HepG2 (cell line): ENCODE data around the gene LAMTOR3. TPM values are rescaled to one million over a fixed set of nuclear protein-coding genes. Genes with fewer than 3 reads are reported as not detected.

Experiments
- ATAC-seq: fragments of 200-7000 bp; cut with Tn5 transposase; 3 replicates; pipeline ENCODE4 v1.9.1; 2020; ENCODE audit warnings: mild to moderate bottlenecking, moderate library complexity
- BruUV-seq: library from RNA; stranded (reverse); fragments of 400-500 nt; replicated peaks from 2 replicates; lab custom pipeline; 2021; lab: Mats Ljungman, UMichigan
- CTCF ChIA-PET: fragments of 300-600 bp; formaldehyde crosslinking; extraction: SDS; loops from one replicate; lab custom pipeline; 2021; ENCODE audit warnings: low total read pairs, inconsistent platforms, low intra/inter-chr PET ratio; lab: Yijun Ruan, JAX
- POLR2A ChIA-PET: fragments of 350-600 bp; sonication (Branson Sonifier 250); formaldehyde crosslinking; loops from one replicate; lab custom pipeline; 2020; ENCODE audit warnings: antibody characterized with exemption, inconsistent platforms; lab: Yijun Ruan, JAX
- DNase-seq: peaks from one replicate; pipeline ENCODE4 v3.0.0-alpha.2; 2015; ENCODE audit warnings: low spot score
- FAIRE-seq: peaks from 3 replicates; lab custom pipeline; 2011; peaks lifted over from hg19 to GRCh38; lab: Jason Lieb, UNC
- H2AFZ ChIP-seq: one replicate; pipeline ENCODE4 v1.6.1; 2011; ENCODE audit warnings: low read length, inconsistent platforms
- H3K27ac ChIP-seq: fragments of 300-600 bp; 3 replicates; pipeline ENCODE4 v1.8.0; 2011; ENCODE audit warnings: mixed run types, mild to moderate bottlenecking, mixed read lengths, low read length, inconsistent platforms; ENCODE audit not compliant: insufficient read depth; ENCODE audit errors: extremely low read length
- H3K27me3 ChIP-seq, 2 experiments: fragments of 200-600 bp in 1 of 2; 2 replicates in 1 of 2; 3 replicates in 1 of 2; pipeline versions ENCODE4 v1.6.0 to v1.8.0; 2011; ENCODE audit warnings: low read length in 2 of 2, mild to moderate bottlenecking in 2 of 2, moderate library complexity in 2 of 2, inconsistent platforms in 1 of 2; ENCODE audit not compliant: insufficient read depth in 2 of 2, control insufficient read depth in 1 of 2
- H3K36me3 ChIP-seq, 2 experiments: fragments of 200-600 bp in 1 of 2; replicated peaks in 1 of 2; 2 replicates in 1 of 2; 3 replicates in 1 of 2; pipeline versions ENCODE4 v1.5.1 to v1.8.0; 2011; ENCODE audit warnings: low read length in 2 of 2, inconsistent platforms in 1 of 2; ENCODE audit not compliant: insufficient read depth in 2 of 2, control insufficient read depth in 1 of 2
- H3K4me1 ChIP-seq: 2 replicates; pipeline ENCODE4 v1.5.1; 2012; ENCODE audit warnings: low read length, inconsistent platforms; ENCODE audit not compliant: insufficient read depth
- H3K4me2 ChIP-seq: 2 replicates; pipeline ENCODE4 v1.6.0; 2011; ENCODE audit warnings: low read depth, low read length, inconsistent platforms
- H3K4me3 ChIP-seq, 3 experiments: fragments of 200-600 bp in 1 of 3; sonication (generic), shearing (Covaris generic) in 1 of 3; replicated peaks in 1 of 3; 2 replicates each; pipeline ENCODE4 v1.5.1; 2011 to 2016; ENCODE audit warnings: low read length in 3 of 3, inconsistent platforms in 2 of 3, low read depth in 2 of 3, mild to moderate bottlenecking in 2 of 3, control low read depth in 1 of 3, mixed read lengths in 1 of 3; ENCODE audit not compliant: insufficient read depth in 1 of 3
- H3K79me2 ChIP-seq: one replicate; pipeline ENCODE4 v1.6.1; 2011; ENCODE audit warnings: low read length, inconsistent platforms; ENCODE audit not compliant: insufficient read depth
- H3K9ac ChIP-seq: 2 replicates; pipeline ENCODE4 v1.6.0; 2011; ENCODE audit warnings: mild to moderate bottlenecking, low read depth, low read length, inconsistent platforms; ENCODE audit not compliant: insufficient read depth
- H3K9me3 ChIP-seq: 2 replicates; pipeline ENCODE4 v1.5.1; 2012; ENCODE audit warnings: mild to moderate bottlenecking, low read length
- H4K20me1 ChIP-seq: 2 replicates; pipeline ENCODE4 v1.6.0; 2011; ENCODE audit warnings: inconsistent platforms, mild to moderate bottlenecking, low read length, moderate library complexity; ENCODE audit not compliant: insufficient read depth
- ATF7 ChIP-seq, 2 experiments: fragments of 450-650 bp in 1 of 2; sonication (generic) in 1 of 2; formaldehyde crosslinking in 1 of 2; IDR thresholded peaks; 2 replicates each; pipeline versions ENCODE4 v1.4.0 to v1.6.1; 2016 to 2020; ENCODE audit warnings: antibody characterized with exemption in 1 of 2, mild to moderate bottlenecking in 1 of 2, missing genetic modification reagents in 1 of 2
- ETV6 ChIP-seq: sonication (generic); formaldehyde crosslinking; conservative IDR thresholded peaks from 2 replicates; pipeline ENCODE4 v1.4.0; 2020; ENCODE audit warnings: missing genetic modification reagents
- FOXP1 ChIP-seq, 2 experiments: fragments of 450-650 bp in 1 of 2; IDR thresholded peaks; 2 replicates each; pipeline ENCODE4 v1.6.1; 2017 to 2018; ENCODE audit warnings: antibody characterized with exemption in 1 of 2
- HIC2 ChIP-seq: sonication (generic); formaldehyde crosslinking; IDR thresholded peaks from 2 replicates; pipeline ENCODE4 v1.9.0; 2022; ENCODE audit warnings: low read depth, missing genetic modification reagents
- HNRNPUL1 ChIP-seq: fragments of 200-400 bp; formaldehyde crosslinking; IDR thresholded peaks from 2 replicates; pipeline ENCODE4 v1.6.1; 2017; ENCODE audit warnings: low read depth, mild to moderate bottlenecking, low read length, moderate library complexity
- NKX3-1 ChIP-seq: sonication (generic); formaldehyde crosslinking; IDR thresholded peaks from 2 replicates; pipeline ENCODE4 v1.5.0; 2020; ENCODE audit warnings: missing genetic modification reagents
- RARA ChIP-seq: IDR thresholded peaks from 2 replicates; pipeline ENCODE4 v1.6.1; 2016; ENCODE audit warnings: missing genetic modification reagents, missing compliant biosample characterization
- RARG ChIP-seq: sonication (generic); formaldehyde crosslinking; IDR thresholded peaks from 2 replicates; pipeline ENCODE4 v1.4.0; 2020; ENCODE audit warnings: low read depth, mild to moderate bottlenecking, missing genetic modification reagents
- SNAPC2 ChIP-seq: sonication (generic); formaldehyde crosslinking; IDR thresholded peaks from 2 replicates; pipeline ENCODE4 v1.8.1; 2022; ENCODE audit warnings: mild to moderate bottlenecking, missing genetic modification reagents
- TEAD2 ChIP-seq: sonication (generic); formaldehyde crosslinking; IDR thresholded peaks from 2 replicates; pipeline ENCODE4 v1.9.0; 2021; ENCODE audit warnings: missing genetic modification reagents
- TP53 ChIP-seq: sonication (generic); formaldehyde crosslinking; conservative IDR thresholded peaks from 2 replicates; pipeline ENCODE4 v1.4.0; 2020; ENCODE audit warnings: missing genetic modification reagents
- ZFP36L2 ChIP-seq: sonication (generic); formaldehyde crosslinking; IDR thresholded peaks from 2 replicates; pipeline ENCODE4 v1.4.0; 2020; ENCODE audit warnings: missing genetic modification reagents
- ZNF207 ChIP-seq: fragments of 450-650 bp; IDR thresholded peaks from 2 replicates; pipeline ENCODE4 v1.6.1; 2016; ENCODE audit warnings: antibody characterized with exemption, borderline replicate concordance
- ZNF547 ChIP-seq: sonication (generic); formaldehyde crosslinking; IDR thresholded peaks from 2 replicates; pipeline ENCODE4 v1.5.1; 2020; ENCODE audit warnings: mild to moderate bottlenecking, missing genetic modification reagents
- ZNF674 ChIP-seq: sonication (generic); formaldehyde crosslinking; IDR thresholded peaks from 2 replicates; pipeline ENCODE4 v1.5.0; 2020; ENCODE audit warnings: low read depth, mild to moderate bottlenecking, missing genetic modification reagents
- ZNF713 ChIP-seq: sonication (generic); formaldehyde crosslinking; IDR thresholded peaks from 2 replicates; pipeline ENCODE4 v1.4.0; 2020; ENCODE audit warnings: mild to moderate bottlenecking, missing genetic modification reagents
- ZNF746 ChIP-seq: sonication (generic); formaldehyde crosslinking; IDR thresholded peaks from 2 replicates; pipeline ENCODE4 v1.8.0; 2022; ENCODE audit warnings: mild to moderate bottlenecking, missing genetic modification reagents
- ZNF768 ChIP-seq: sonication (generic); formaldehyde crosslinking; IDR thresholded peaks from 2 replicates; pipeline ENCODE4 v1.4.0; 2020; ENCODE audit warnings: missing genetic modification reagents
- ZNF883 ChIP-seq: sonication (generic); formaldehyde crosslinking; IDR thresholded peaks from 2 replicates; pipeline ENCODE4 v1.5.1; 2020; ENCODE audit warnings: mild to moderate bottlenecking, missing genetic modification reagents; ENCODE audit errors: not compliant biosample characterization
- ZSCAN20 ChIP-seq: sonication (generic); formaldehyde crosslinking; IDR thresholded peaks from 2 replicates; pipeline ENCODE4 v1.4.0; 2020; ENCODE audit warnings: missing genetic modification reagents, mild to moderate bottlenecking, borderline replicate concordance
- WGBS: methylation state at CpG from one replicate; pipeline ENCODE4 v1.1.6; 2017; ENCODE audit warnings: low lambda C conversion rate; 5-methylcytosine and 5-hydroxymethylcytosine counted together
- in situ Hi-C: cut with HindIII; loops from 2 replicates; pipeline ENCODE4 v1.10.0; 2017; ENCODE audit warnings: low pct_unique_long_range_greater_than_20kb; ENCODE audit not compliant: extremely low pct_ligation_motif_present
- intact Hi-C: fragments of 100-400 bp; cut with micrococcal nuclease; formaldehyde crosslinking; loops from one replicate; pipeline ENCODE4 v1.10.0; 2022; ENCODE audit not compliant: unreplicated experiment
- polyA plus RNA-seq, 8 experiments: library from polyadenylated mRNA; depleted of rRNA in 3 of 8; stranded (reverse) in 7 of 8; unstranded in 1 of 8; fragments of >200 nt; fragmentation: Illumina TruSeq in 4 of 8; extraction: Trizol in 4 of 8; gene quantifications; 2 replicates each; pipeline versions ENCODE4 v1.2.1 to v1.2.3, GENCODE V29; 2011 to 2016; ENCODE audit warnings: low read depth in 4 of 8, missing spikeins in 1 of 8, mixed read lengths in 1 of 8; ENCODE audit not compliant: insufficient read depth in 1 of 8
- total RNA-seq, 5 experiments: library from RNA; depleted of rRNA; stranded (reverse); fragments of >200 nt; fragmentation: Illumina TruSeq; extraction: Trizol; gene quantifications; 2 replicates each; pipeline ENCODE4 v1.2.3, GENCODE V29; 2016; ENCODE audit warnings: low read depth in 1 of 5
- TF ChIP-seq, protein P1 (sequence below), 2 experiments: fragments of 450-650 bp in 1 of 2; sonication (generic) in 1 of 2; formaldehyde crosslinking; IDR thresholded peaks; 2 replicates each; pipeline versions ENCODE4 v1.5.0 to v1.8.0; 2020 to 2022; ENCODE audit warnings: mild to moderate bottlenecking in 1 of 2, missing genetic modification reagents in 1 of 2

Gene LAMTOR3
- total and polyA plus RNA-seq, 2 of the 13 experiments (the other 11 are each of a cell fraction or from before 2014, with no cell fraction given): 47.6 to 49.1 TPM

DNA sequence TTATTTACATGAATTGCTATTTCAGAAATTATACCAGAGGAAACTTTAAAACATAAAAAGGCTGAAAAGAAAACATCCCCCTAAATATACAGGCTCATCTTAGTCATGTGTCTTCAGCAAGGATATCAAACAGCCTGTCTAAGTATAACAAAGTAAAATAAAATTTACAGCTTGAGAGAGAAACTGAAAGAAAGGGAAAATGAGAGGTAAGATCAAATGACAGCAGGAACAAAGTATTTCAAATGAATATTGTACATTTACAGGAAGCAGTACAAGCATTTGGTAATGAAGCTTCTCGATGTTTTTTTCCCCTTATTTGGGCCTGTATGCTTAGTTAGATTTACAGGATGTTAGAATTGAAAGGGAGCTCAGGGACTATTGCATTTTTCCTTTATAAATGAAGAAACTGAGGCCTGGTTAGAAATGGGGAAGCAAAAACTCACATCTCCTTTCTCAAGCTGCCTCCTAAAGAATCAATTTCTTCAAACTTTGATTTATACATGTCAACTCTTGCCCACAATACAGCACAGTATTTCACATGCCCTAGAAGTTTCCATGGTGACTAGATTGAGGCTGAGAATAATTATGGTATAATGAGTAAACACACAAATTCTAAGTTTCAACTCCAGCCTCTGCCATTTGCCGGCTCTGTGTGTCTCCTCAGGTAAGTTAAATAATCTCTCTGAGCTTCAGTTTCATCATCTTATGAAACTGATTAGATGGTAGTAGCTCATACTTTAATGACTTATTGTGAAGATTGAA is 48.3 kb downstream of the LAMTOR3 start (continued):
- TF ChIP-seq HIC2 (CRISPR knock-in tag): no peak
- no peak for TF ChIP-seq ZFP36L2 (CRISPR knock-in tag)

GRCh38 chr4:99845179-99845578 is 49.0 kb downstream of the LAMTOR3 start:
- BruUV-seq: no TSS peak
- no peaks in the 10 kb centered on the region for H3K4me1 ChIP-seq
- no peak overlapping the region for H3K4me2 ChIP-seq
- H3K9ac ChIP-seq: no peak overlapping the region
- WGBS: 0% methylated on average over 1 of the region's 1 CpG
- intact Hi-C loops (no loop called here), in situ Hi-C loops (no loop called here)
- TF ChIP-seq SNAPC2 (CRISPR knock-in tag) (no peak), RARG (CRISPR knock-in tag) (no peak), ZNF713 (CRISPR knock-in tag) (no peak), ETV6 (CRISPR knock-in tag) (no peak), TP53 (CRISPR knock-in tag) (no peak), ZNF746 (CRISPR knock-in tag) (no peak), TEAD2 (CRISPR knock-in tag) (no peak), NKX3-1 (CRISPR knock-in tag) (no peak), ZSCAN20 (CRISPR knock-in tag) (no peak), HNRNPUL1 (no peak), ZNF883 (CRISPR knock-in tag) (no peak), ATF7 (IDR thresholded peaks at IDR 0.05) (no peak), ATF7 (CRISPR knock-in tag; IDR thresholded peaks at IDR 0.05) (no peak), ZNF674 (CRISPR knock-in tag) (no peak), ZNF768 (CRISPR knock-in tag) (no peak), FOXP1 (IDR thresholded peaks at IDR 0.05) (no peak), FOXP1 (CRISPR knock-in tag; IDR thresholded peaks at IDR 0.05) (no peak), ZNF547 (CRISPR knock-in tag) (no peak), ZNF207 (no peak), RARA (no peak)
- TF ChIP-seq, protein P1, sequence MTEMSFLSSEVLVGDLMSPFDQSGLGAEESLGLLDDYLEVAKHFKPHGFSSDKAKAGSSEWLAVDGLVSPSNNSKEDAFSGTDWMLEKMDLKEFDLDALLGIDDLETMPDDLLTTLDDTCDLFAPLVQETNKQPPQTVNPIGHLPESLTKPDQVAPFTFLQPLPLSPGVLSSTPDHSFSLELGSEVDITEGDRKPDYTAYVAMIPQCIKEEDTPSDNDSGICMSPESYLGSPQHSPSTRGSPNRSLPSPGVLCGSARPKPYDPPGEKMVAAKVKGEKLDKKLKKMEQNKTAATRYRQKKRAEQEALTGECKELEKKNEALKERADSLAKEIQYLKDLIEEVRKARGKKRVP (CRISPR knock-in tag; IDR thresholded peaks at IDR 0.05): no peak
- no peaks in the 10 kb centered on the region; a peak in 1 of 5 replicates for H3K27me3 ChIP-seq
- H3K9me3 ChIP-seq: no peaks in the 10 kb centered on the region
- DNase-seq (no peak), FAIRE-seq (no peak), ATAC-seq (no peak)
- H4K20me1 ChIP-seq: no peaks in the 10 kb centered on the region
- H3K27ac ChIP-seq: no peak overlapping the region
- H3K79me2 ChIP-seq: no peaks in the 10 kb centered on the region
- POLR2A ChIA-PET: no interaction called here
- CTCF ChIA-PET: no interaction called here
- no peaks in the 10 kb centered on the region for H3K36me3 ChIP-seq
- H3K4me3 ChIP-seq: no peak overlapping the region
- no peak overlapping the region for H2AFZ ChIP-seq
